ENCODE data around the gene VPS18.

DNA sequence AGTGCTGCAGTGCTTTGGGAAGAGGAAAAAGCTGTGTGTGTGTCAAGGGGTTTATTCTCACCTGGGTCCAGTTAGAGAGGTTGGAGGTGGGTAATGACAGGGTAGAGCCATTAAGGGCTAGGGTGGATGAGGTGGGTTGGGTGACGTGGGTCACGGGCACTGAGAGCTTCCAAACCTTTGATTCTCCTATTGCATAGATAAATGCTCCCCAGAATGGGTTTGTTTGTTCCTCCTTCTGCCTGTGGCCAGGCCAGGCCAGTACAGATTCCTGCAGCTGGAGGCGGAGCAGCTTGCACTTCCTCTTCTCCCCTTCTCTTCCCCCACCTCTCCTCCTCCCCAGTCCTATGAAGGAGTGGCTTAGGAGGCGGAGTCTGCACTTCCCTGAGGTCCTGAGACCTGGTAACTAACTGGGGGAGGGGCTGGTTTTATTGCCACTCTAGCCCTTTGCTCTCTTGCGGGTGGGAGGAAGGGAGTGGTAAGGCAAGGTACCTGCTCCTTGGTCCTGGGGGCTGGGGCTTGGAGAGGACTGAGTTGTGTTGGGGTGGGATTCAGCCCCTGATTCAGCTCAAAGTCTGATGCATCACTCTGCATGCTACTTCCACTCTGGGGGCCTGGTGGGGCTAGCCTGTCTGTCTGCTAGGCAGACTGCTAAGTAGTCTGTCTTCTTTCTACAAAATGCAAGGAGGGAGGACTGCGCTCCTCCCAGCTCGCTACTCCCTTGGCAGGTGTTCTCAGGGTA is 46.9 kb upstream of the VPS18 start:
- no peak for TF ChIP-seq EZH2 (IDR thresholded peaks at IDR 0.05; ENCODE audit: low read depth)
- TF ChIP-seq, protein P1, sequence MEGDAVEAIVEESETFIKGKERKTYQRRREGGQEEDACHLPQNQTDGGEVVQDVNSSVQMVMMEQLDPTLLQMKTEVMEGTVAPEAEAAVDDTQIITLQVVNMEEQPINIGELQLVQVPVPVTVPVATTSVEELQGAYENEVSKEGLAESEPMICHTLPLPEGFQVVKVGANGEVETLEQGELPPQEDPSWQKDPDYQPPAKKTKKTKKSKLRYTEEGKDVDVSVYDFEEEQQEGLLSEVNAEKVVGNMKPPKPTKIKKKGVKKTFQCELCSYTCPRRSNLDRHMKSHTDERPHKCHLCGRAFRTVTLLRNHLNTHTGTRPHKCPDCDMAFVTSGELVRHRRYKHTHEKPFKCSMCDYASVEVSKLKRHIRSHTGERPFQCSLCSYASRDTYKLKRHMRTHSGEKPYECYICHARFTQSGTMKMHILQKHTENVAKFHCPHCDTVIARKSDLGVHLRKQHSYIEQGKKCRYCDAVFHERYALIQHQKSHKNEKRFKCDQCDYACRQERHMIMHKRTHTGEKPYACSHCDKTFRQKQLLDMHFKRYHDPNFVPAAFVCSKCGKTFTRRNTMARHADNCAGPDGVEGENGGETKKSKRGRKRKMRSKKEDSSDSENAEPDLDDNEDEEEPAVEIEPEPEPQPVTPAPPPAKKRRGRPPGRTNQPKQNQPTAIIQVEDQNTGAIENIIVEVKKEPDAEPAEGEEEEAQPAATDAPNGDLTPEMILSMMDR (conservative IDR thresholded peaks at IDR 0.05): no peak

Data from PC-9 (cell line).